Testis (tissue), 3 donors: ENCODE results near the gene SAMMSON. TPM values are rescaled to one million over a fixed set of nuclear protein-coding genes. Genes with fewer than 3 reads are reported as not detected.

ENCODE experiments used
- DNase-seq: peaks from one replicate; pipeline ENCODE4 v3.0.0-alpha.2; 2019
- H3K27ac ChIP-seq, 2 donors: fragments of 200-600 bp; sonication (generic); one replicate each; pipeline ENCODE4 v1.5.1; 2019
- H3K27me3 ChIP-seq: fragments of 200-600 bp; sonication (generic); one replicate; pipeline ENCODE4 v1.5.1; 2019
- H3K36me3 ChIP-seq: fragments of 200-600 bp; sonication (generic); one replicate; pipeline ENCODE4 v1.5.1; 2017; ENCODE audit warnings: low read depth; ENCODE audit errors: missing control alignments
- H3K4me1 ChIP-seq: fragments of 200-600 bp; sonication (generic); one replicate; pipeline ENCODE4 v1.5.1; 2019
- H3K4me3 ChIP-seq, 2 donors: fragments of 200-600 bp; sonication (generic); one replicate each; pipeline ENCODE4 v1.5.1; 2017 to 2019
- H3K9me3 ChIP-seq: fragments of 200-600 bp; sonication (generic); one replicate; pipeline ENCODE4 v1.5.1; 2017
- CTCF ChIP-seq, 3 experiments: fragments of 450-650 bp in 2 of 3; fragments of 200-600 bp in 1 of 3; sonication (generic) in 1 of 3; IDR thresholded peaks; one replicate each; pipeline ENCODE4 v1.5.1; 2016 to 2019; ENCODE audit warnings: antibody characterized with exemption in 3 of 3, mild to moderate bottlenecking in 2 of 3, moderate library complexity in 1 of 3
- POLR2A ChIP-seq: fragments of 450-650 bp; IDR thresholded peaks from one replicate; pipeline ENCODE4 v1.6.1; 2017; ENCODE audit warnings: antibody characterized with exemption, mild to moderate bottlenecking, moderate library complexity
- WGBS, 2 donors: methylation state at CpG; one replicate each; pipeline ENCODE4 v1.1.5; 2018; 5-methylcytosine and 5-hydroxymethylcytosine counted together
- intact Hi-C: fragments of 100-400 bp; cut with DNase I; formaldehyde crosslinking; loops from one replicate; pipeline ENCODE4 v1.15.1; 2023; ENCODE audit warnings: low total_unique reads
- polyA plus RNA-seq: library from polyadenylated mRNA; stranded (reverse); fragments of 350-450 nt; fragmentation: Illumina TruSeq; extraction: RNeasy Lipid Tissue Mini Kit (QIAGEN cat#74804); gene quantifications from one replicate; pipeline ENCODE4 v1.2.3, GENCODE V29; 2014; ENCODE audit warnings: low read depth, low replicate concordance; ENCODE audit not compliant: insufficient read depth
- total RNA-seq, 2 donors: library from RNA; depleted of rRNA; stranded (reverse); fragments of >200 nt; gene quantifications; one replicate each; pipeline ENCODE4 v1.2.3, GENCODE V29; 2016

SAMMSON gene
- total and polyA plus RNA-seq, 3 donors from 2014 or later: 3.3 to 3.8 (median 3.5) TPM

DNA sequence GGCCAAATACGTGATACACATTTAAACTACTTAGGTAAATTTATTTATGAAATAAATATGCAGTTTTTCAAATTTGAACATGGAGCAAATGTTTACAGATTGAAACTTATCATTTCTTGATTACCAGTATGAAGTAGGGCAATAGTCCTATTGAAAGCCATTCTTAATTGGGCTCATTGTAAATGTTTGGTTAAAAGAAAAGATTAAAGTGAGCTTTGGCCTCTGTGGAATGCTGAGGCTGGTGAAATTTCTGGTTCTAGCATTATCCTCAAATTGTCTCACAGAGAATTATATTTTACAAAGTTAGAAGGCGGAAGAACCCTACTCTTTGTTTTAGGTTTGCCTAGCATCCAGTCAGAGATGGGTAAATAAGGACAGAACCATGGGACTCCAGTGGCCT lies 73.2 kb downstream of the SAMMSON start:
- WGBS, 2 donors: 69 to 77% methylated on average over 2 of the region's 2 CpGs

DNA sequence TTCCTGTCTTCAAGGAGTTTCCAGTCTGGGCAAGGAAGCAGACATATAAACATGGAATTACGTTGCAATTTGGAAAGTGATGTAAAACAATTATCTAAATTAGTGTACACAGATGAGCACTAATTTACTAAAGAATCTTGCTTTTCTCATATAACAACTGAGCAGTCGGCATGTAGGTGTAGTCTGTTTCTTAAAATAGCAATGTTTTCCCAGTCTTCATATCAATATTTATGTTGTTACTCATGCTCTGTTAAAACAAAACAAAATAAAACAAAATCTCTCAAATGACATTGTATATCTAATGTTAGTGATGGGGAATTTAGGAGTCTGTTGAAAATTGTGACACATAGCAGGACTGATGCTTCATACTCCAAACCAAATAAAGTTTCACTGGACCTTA lies 75.6 kb downstream of the SAMMSON start:
- intact Hi-C loops: no loop called here
- no peaks in the 10 kb centered on the region for H3K36me3 ChIP-seq
- WGBS, 2 donors: 69 to 80% methylated on average over 2 of the region's 2 CpGs
- H3K9me3 ChIP-seq: no peaks in the 10 kb centered on the region
- no peaks in the 10 kb centered on the region for H3K4me1 ChIP-seq
- DNase-seq: no peak
- no peak overlapping the region for H3K27ac ChIP-seq
- H3K27me3 ChIP-seq: no peaks in the 10 kb centered on the region
- H3K4me3 ChIP-seq: no peak overlapping the region
- TF ChIP-seq POLR2A (no peak), CTCF (IDR thresholded peaks at IDR 0.05) (no peak)

More for the DNA sequence above, 73.2 kb downstream of the SAMMSON start:
- intact Hi-C loops: no loop called here
- DNase-seq: no peak
- H3K36me3 ChIP-seq: no peaks in the 10 kb centered on the region
- TF ChIP-seq POLR2A (no peak), CTCF (IDR thresholded peaks at IDR 0.05) (no peak)
- no peaks in the 10 kb centered on the region for H3K4me1 ChIP-seq
- no peak overlapping the region for H3K27ac ChIP-seq
- no peak overlapping the region for H3K4me3 ChIP-seq
- no peaks in the 10 kb centered on the region for H3K9me3 ChIP-seq
- H3K27me3 ChIP-seq: no peaks in the 10 kb centered on the region

DNA sequence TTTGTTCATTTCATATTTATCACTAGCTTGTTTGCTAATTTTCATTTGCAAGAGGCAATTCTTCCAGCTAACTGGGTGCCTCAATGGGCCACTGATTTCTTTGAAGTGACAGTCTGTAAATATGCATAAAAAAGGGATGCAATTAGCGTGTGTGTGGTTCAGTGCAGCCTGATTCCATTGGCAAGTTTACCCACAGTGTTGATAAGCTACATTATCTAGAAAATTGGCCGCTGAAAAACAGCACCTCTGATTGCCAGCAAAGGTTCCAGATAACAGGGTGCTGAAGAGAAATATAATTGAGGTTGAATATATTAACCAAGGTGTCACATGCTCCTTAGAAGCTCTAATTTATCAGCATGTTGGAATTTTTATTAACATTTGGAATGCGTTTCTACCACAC lies 76.9 kb downstream of the SAMMSON start:
- DNase-seq: no peak
- H3K27ac ChIP-seq: no peak overlapping the region
- H3K4me1 ChIP-seq: no peaks in the 10 kb centered on the region
- H3K27me3 ChIP-seq: no peaks in the 10 kb centered on the region
- H3K4me3 ChIP-seq: no peak overlapping the region
- no peaks in the 10 kb centered on the region for H3K36me3 ChIP-seq
- TF ChIP-seq POLR2A (no peak), CTCF (IDR thresholded peaks at IDR 0.05) (no peak)
- intact Hi-C loops: no loop called here
- WGBS, 2 donors: 57 to 69% methylated on average over 3 of the region's 3 CpGs
- no peaks in the 10 kb centered on the region for H3K9me3 ChIP-seq

- H3K9me3 ChIP-seq: no peaks in the 10 kb centered on the region
- DNase-seq: no peak
- WGBS, 2 donors: 83% methylated on average over 3 of the region's 3 CpGs
- no peak overlapping the region for H3K27ac ChIP-seq
- no peaks in the 10 kb centered on the region for H3K27me3 ChIP-seq
- H3K4me3 ChIP-seq: no peak overlapping the region
- H3K4me1 ChIP-seq: no peaks in the 10 kb centered on the region
- no peaks in the 10 kb centered on the region for H3K36me3 ChIP-seq
- TF ChIP-seq CTCF (IDR thresholded peaks at IDR 0.05) (no peak), POLR2A (no peak)
- intact Hi-C loops: no loop called here
These were observed 79.2 kb downstream of the SAMMSON start for GRCh38 chr3:70078778-70079177.

- Histone ChIP-seq H3K9me3 (no peaks in the 10 kb centered on the region), H3K4me3 (no peak overlapping the region), H3K4me1 (no peaks in the 10 kb centered on the region), H3K27me3 (no peaks in the 10 kb centered on the region), H3K36me3 (no peaks in the 10 kb centered on the region), H3K27ac (no peak overlapping the region)
- DNase-seq: no peak
- intact Hi-C loops: no loop called here
- TF ChIP-seq CTCF (IDR thresholded peaks at IDR 0.05) (no peak), POLR2A (no peak)
These were observed 86.1 kb downstream of the SAMMSON start for GRCh38 chr3:70085613-70086012.
